ENCODE measurements around the gene APOLD1.
"Not testable (repeated sequence)": the region's sequence is repeated elsewhere in the genome, so short reads cannot be mapped to it uniquely, and the experiment has no call there.

APOLD1 gene

GRCh38 chr12:12784911-12785814 is at the start of gene APOLD1:
TSS of gene APOLD1 (plus strand) at chr12:12785659. CDS start at chr12:12785692, 33 bp downstream.
- peak; percentile 47 for DNase-seq

- peak; percentile 77 for DNase-seq
Measured at GRCh38 chr12:12736759-12737676, 48.4 kb upstream of the APOLD1 start.

GRCh38 chr12:12738152-12738551 is 47.3 kb upstream of the APOLD1 start:
- not testable (repeated sequence) for DNase-seq

- no peak for DNase-seq
Measured at GRCh38 chr12:12741660-12742059, 43.8 kb upstream of the APOLD1 start.

GRCh38 chr12:12744546-12745305 is 40.7 kb upstream of the APOLD1 start:
- DNase-seq, result no peak

GRCh38 chr12:12745576-12746211 is 39.8 kb upstream of the APOLD1 start:
- DNase-seq, result no peak

GRCh38 chr12:12747278-12747677 is 38.2 kb upstream of the APOLD1 start:
- no peak for DNase-seq

- DNase-seq, result no peak
Measured at GRCh38 chr12:12748044-12748443, 37.4 kb upstream of the APOLD1 start.

GRCh38 chr12:12749433-12749832 is 36.0 kb upstream of the APOLD1 start:
- DNase-seq, result no peak

GRCh38 chr12:12755923-12756322 is 29.5 kb upstream of the APOLD1 start:
- no peak for DNase-seq

- no peak for DNase-seq
Measured at GRCh38 chr12:12757121-12757520, 28.3 kb upstream of the APOLD1 start.

- no peak for DNase-seq
Measured at GRCh38 chr12:12759234-12759915, 26.1 kb upstream of the APOLD1 start.

GRCh38 chr12:12764824-12765223 is 20.6 kb upstream of the APOLD1 start:
- no peak for DNase-seq

- DNase-seq, result no peak
Measured at GRCh38 chr12:12770262-12770661, 15.2 kb upstream of the APOLD1 start.

- DNase-seq, result no peak
Measured at GRCh38 chr12:12774791-12775190, 10.7 kb upstream of the APOLD1 start.

- no peak for DNase-seq
Measured at GRCh38 chr12:12776261-12776660, 9.2 kb upstream of the APOLD1 start.

- no peak for DNase-seq
Measured at GRCh38 chr12:12777092-12777491, 8.4 kb upstream of the APOLD1 start.

GRCh38 chr12:12779007-12779406 is 6.5 kb upstream of the APOLD1 start:
- no peak for DNase-seq

- DNase-seq, result no peak
Measured at GRCh38 chr12:12779529-12779928, 5.9 kb upstream of the APOLD1 start.

- DNase-seq, result no peak
Measured at GRCh38 chr12:12784116-12784515, 1.3 kb upstream of the APOLD1 start.

- no peak for DNase-seq
Measured at GRCh38 chr12:12786351-12786705, 869 bp downstream of the APOLD1 start.
